H1 (cell line): ENCODE results near the gene FADD. TPM values are rescaled to one million over a fixed set of nuclear protein-coding genes. Genes with fewer than 3 reads are reported as not detected.

ENCODE experiments used
- CTCF ChIA-PET: fragments of 300-600 bp; sonication (Branson Sonifier 250); formaldehyde crosslinking; loops from one replicate; lab custom pipeline; 2021; ENCODE audit not compliant: partially characterized antibody; lab: Charles Lee
- POLR2A ChIA-PET: fragments of 300-600 bp; sonication (Branson Sonifier 250); formaldehyde crosslinking; loops from one replicate; lab custom pipeline; 2021; ENCODE audit warnings: inconsistent platforms; ENCODE audit not compliant: partially characterized antibody; lab: Charles Lee
- DNase-seq, 2 experiments: peaks; one replicate each; pipeline versions ENCODE4 v3.0.0 to v3.0.0-alpha.2; 2010 to 2022; ENCODE audit warnings: low spot score in 2 of 2, low read depth in 1 of 2, mixed read lengths in 1 of 2
- FAIRE-seq: peaks from 2 replicates; lab custom pipeline; 2011; peaks lifted over from hg19 to GRCh38; lab: Jason Lieb, UNC
- H2AFZ ChIP-seq: 2 replicates; pipeline ENCODE4 v1.8.1; 2012; ENCODE audit warnings: low read length, inconsistent platforms
- H2AK5ac ChIP-seq: 2 replicates; pipeline ENCODE4 v1.6.1; 2013; ENCODE audit warnings: low read depth, low read length
- H2BK120ac ChIP-seq: replicated peaks from 2 replicates; pipeline ENCODE3; 2013; ENCODE audit warnings: low read depth, low read length, inconsistent platforms
- H2BK12ac ChIP-seq: 2 replicates; pipeline ENCODE4 v1.6.1; 2013; ENCODE audit warnings: low read depth, low read length
- H2BK15ac ChIP-seq: 2 replicates; pipeline ENCODE4 v1.6.1; 2013; ENCODE audit warnings: low read length
- H2BK20ac ChIP-seq: 2 replicates; pipeline ENCODE4 v1.6.1; 2013; ENCODE audit warnings: low read length
- H2BK5ac ChIP-seq: 2 replicates; pipeline ENCODE4 v1.6.1; 2013; ENCODE audit warnings: low read depth, low read length
- H3K14ac ChIP-seq: 2 replicates; pipeline ENCODE4 v1.6.1; 2013; ENCODE audit warnings: inconsistent platforms; ENCODE audit not compliant: insufficient read length
- H3K18ac ChIP-seq: 2 replicates; pipeline ENCODE4 v1.6.1; 2013; ENCODE audit warnings: low read length; ENCODE audit errors: extremely low read depth
- H3K23ac ChIP-seq: 2 replicates; pipeline ENCODE4 v1.6.1; 2013; ENCODE audit warnings: inconsistent platforms; ENCODE audit not compliant: insufficient read length
- H3K23me2 ChIP-seq: 2 replicates; pipeline ENCODE4 v1.6.1; 2013; ENCODE audit warnings: low read depth, low read length
- H3K27ac ChIP-seq: 2 replicates; pipeline ENCODE4 v1.6.1; 2011; ENCODE audit warnings: low read depth, low read length, inconsistent platforms
- H3K27me3 ChIP-seq, 4 experiments: replicated peaks in 1 of 4; 1 replicate in 1 of 4; 2 replicates in 3 of 4; pipeline versions ENCODE4 v1.6.1 to v1.8.1; 2011 to 2013; ENCODE audit warnings: low read length in 3 of 4, mild to moderate bottlenecking in 3 of 4, inconsistent platforms in 2 of 4, mixed read lengths in 2 of 4, moderate library complexity in 1 of 4; ENCODE audit not compliant: control insufficient read depth in 3 of 4, insufficient read depth in 3 of 4; ENCODE audit errors: extremely low read depth in 1 of 4
- H3K36me3 ChIP-seq, 4 experiments: 2 replicates each; pipeline versions ENCODE4 v1.6.1 to v1.8.1; 2011 to 2013; ENCODE audit warnings: mild to moderate bottlenecking in 4 of 4, low read length in 3 of 4, moderate library complexity in 2 of 4, control low read depth in 1 of 4, inconsistent platforms in 1 of 4; ENCODE audit not compliant: insufficient read depth in 4 of 4, control insufficient read depth in 2 of 4
- H3K4ac ChIP-seq: replicated peaks from 2 replicates; pipeline ENCODE3; 2013; ENCODE audit warnings: low read length, low read depth, mixed read lengths, inconsistent platforms; ENCODE audit not compliant: insufficient read length
- H3K4me1 ChIP-seq, 4 experiments: replicated peaks in 1 of 4; 1 replicate in 1 of 4; 2 replicates in 3 of 4; pipeline versions ENCODE4 v1.6.1 to v1.8.1; 2011 to 2013; ENCODE audit warnings: low read length in 3 of 4, inconsistent platforms in 2 of 4, mixed read lengths in 1 of 4; ENCODE audit not compliant: insufficient read depth in 4 of 4, control insufficient read depth in 3 of 4
- H3K4me2 ChIP-seq, 2 experiments: 2 replicates each; pipeline versions ENCODE4 v1.6.1 to v1.8.1; 2011 to 2013; ENCODE audit warnings: low read depth in 2 of 2, low read length in 2 of 2, control low read depth in 1 of 2, inconsistent platforms in 1 of 2, mild to moderate bottlenecking in 1 of 2; ENCODE audit not compliant: insufficient read depth in 1 of 2
- H3K4me3 ChIP-seq, 4 experiments: fragments of 200-600, 300-600 bp in 1 of 4; sonication (generic), shearing (Covaris generic), sonication (Bioruptor Twin) in 1 of 4; 2 replicates each; pipeline versions ENCODE4 v1.5.1 to v1.8.1; 2011 to 2016; ENCODE audit warnings: low read length in 4 of 4, low read depth in 3 of 4, control low read depth in 2 of 4, inconsistent platforms in 2 of 4, mild to moderate bottlenecking in 2 of 4, mixed read lengths in 1 of 4, moderate library complexity in 1 of 4; ENCODE audit not compliant: insufficient read depth in 2 of 4; ENCODE audit errors: extremely low read depth in 1 of 4
- H3K56ac ChIP-seq: replicated peaks from 2 replicates; pipeline ENCODE3; 2013; ENCODE audit warnings: low read depth, mild to moderate bottlenecking, mixed read lengths, low read length, inconsistent platforms; ENCODE audit not compliant: insufficient read length
- H3K79me1 ChIP-seq: 2 replicates; pipeline ENCODE4 v1.6.1; 2013; ENCODE audit warnings: low read depth, low read length, control low read depth
- H3K79me2 ChIP-seq, 2 experiments: 2 replicates each; pipeline versions ENCODE4 v1.6.1 to v1.8.1; 2012 to 2013; ENCODE audit warnings: low read length in 2 of 2, mild to moderate bottlenecking in 2 of 2, inconsistent platforms in 1 of 2; ENCODE audit not compliant: insufficient read depth in 2 of 2, control insufficient read depth in 1 of 2
- H3K9ac ChIP-seq, 4 experiments: replicated peaks in 1 of 4; 1 replicate in 1 of 4; 2 replicates in 3 of 4; pipeline versions ENCODE4 v1.6.1 to v1.8.1; 2011 to 2013; ENCODE audit warnings: low read depth in 3 of 4, low read length in 3 of 4, control low read depth in 2 of 4, mild to moderate bottlenecking in 2 of 4, moderate library complexity in 2 of 4, inconsistent platforms in 1 of 4; ENCODE audit errors: extremely low read depth in 1 of 4
- H3K9me3 ChIP-seq, 2 experiments: 2 replicates each; pipeline versions ENCODE4 v1.6.1 to v1.8.1; 2012 to 2013; ENCODE audit warnings: mild to moderate bottlenecking in 2 of 2, moderate library complexity in 2 of 2, control low read depth in 1 of 2, inconsistent platforms in 1 of 2, low read depth in 1 of 2, low read length in 1 of 2, mixed read lengths in 1 of 2; ENCODE audit not compliant: insufficient read depth in 2 of 2
- H4K20me1 ChIP-seq, 2 experiments: replicated peaks in 1 of 2; 2 replicates each; pipeline versions ENCODE3 to v1.8.1; 2011 to 2013; ENCODE audit warnings: inconsistent platforms in 2 of 2, low read length in 2 of 2, mild to moderate bottlenecking in 1 of 2; ENCODE audit not compliant: insufficient read depth in 2 of 2, control insufficient read depth in 1 of 2
- H4K5ac ChIP-seq: 2 replicates; pipeline ENCODE4 v1.6.1; 2013; ENCODE audit warnings: low read length, low read depth, mixed read lengths, inconsistent platforms; ENCODE audit not compliant: insufficient read length
- H4K8ac ChIP-seq: 2 replicates; pipeline ENCODE4 v1.8.0; 2013; ENCODE audit warnings: mild to moderate bottlenecking, moderate library complexity, low read length, inconsistent platforms; ENCODE audit not compliant: insufficient read depth; ENCODE audit errors: extremely low read depth
- H4K91ac ChIP-seq: replicated peaks from 2 replicates; pipeline ENCODE3; 2013; ENCODE audit warnings: low read length, mixed read lengths, inconsistent platforms; ENCODE audit not compliant: insufficient read length
- ASH2L ChIP-seq: fragments of 200-600, 300-600 bp; sonication (generic); IDR thresholded peaks from one replicate; pipeline ENCODE4 v1.7.1; 2017; ENCODE audit warnings: low read length
- ATF2 ChIP-seq: IDR thresholded peaks from 2 replicates; pipeline ENCODE4 v1.6.1; 2012; ENCODE audit warnings: low read length, inconsistent platforms
- BCL11A ChIP-seq, 2 experiments: IDR thresholded peaks; one replicate each; pipeline ENCODE4 v1.6.1; 2011; ENCODE audit warnings: low read depth in 2 of 2, low read length in 2 of 2, mild to moderate bottlenecking in 2 of 2
- CHD2 ChIP-seq: IDR thresholded peaks from 2 replicates; pipeline ENCODE4 v1.6.1; 2012; ENCODE audit warnings: low read length, improper control_type of control experiment
- JUND ChIP-seq: IDR thresholded peaks from 2 replicates; pipeline ENCODE4 v1.6.1; 2011; ENCODE audit warnings: mild to moderate bottlenecking, improper control_type of control experiment, low read length
- KDM5A ChIP-seq: fragments of 200-600 bp; IDR thresholded peaks from 2 replicates; pipeline ENCODE4 v1.7.1; 2012; ENCODE audit warnings: mild to moderate bottlenecking, low read length, inconsistent platforms, mixed read lengths
- RFX5 ChIP-seq: IDR thresholded peaks from 2 replicates; pipeline ENCODE4 v1.6.1; 2011; ENCODE audit warnings: low read depth, low read length, improper control_type of control experiment, borderline replicate concordance
- SAP30 ChIP-seq: fragments of 300-600 bp; sonication (generic); IDR thresholded peaks from 2 replicates; pipeline ENCODE4 v1.7.1; 2012; ENCODE audit warnings: low read length, moderate library complexity, mild to moderate bottlenecking, inconsistent platforms; ENCODE audit not compliant: insufficient read depth, insufficient replicate concordance
- TCF12 ChIP-seq: IDR thresholded peaks from 2 replicates; pipeline ENCODE4 v1.6.1; 2011; ENCODE audit warnings: low read depth, mild to moderate bottlenecking, low read length
- WGBS, 2 experiments: shearing (Covaris generic) in 1 of 2; methylation state at CpG; one replicate each; pipeline versions ENCODE4 v1.1.6 to v1.1.7; 2013 to 2015; ENCODE audit warnings: low lambda C conversion rate in 2 of 2, mixed read lengths in 2 of 2, inconsistent platforms in 1 of 2, low coverage in 1 of 2, missing lambda C conversion rate in 1 of 2; ENCODE audit not compliant: insufficient replicate concordance in 2 of 2, insufficient coverage in 1 of 2, insufficient read length in 1 of 2; ENCODE audit errors: extremely low coverage in 1 of 2, missing lambda C conversion rate in 1 of 2; 5-methylcytosine and 5-hydroxymethylcytosine counted together
- polyA plus RNA-seq, 7 experiments: library from polyadenylated mRNA; depleted of rRNA in 3 of 7; stranded (reverse) in 5 of 7; unstranded in 2 of 7; fragments of >200 nt in 5 of 7; fragments of 200-250 nt in 2 of 7; gene quantifications; 1 replicate in 5 of 7; 2 replicates in 1 of 7; 4 replicates in 1 of 7; pipeline versions ENCODE4 v1.2.1 to v1.2.3, GENCODE V29; 2011 to 2013; ENCODE audit warnings: missing spikeins in 2 of 7, mixed read lengths in 2 of 7
- total RNA-seq: library from RNA; stranded (reverse); fragmentation: NEBNext Ultra II Directional; extraction: Animal tissue kit (Norgen Biotek cat#: 25700); gene quantifications from 2 replicates; pipeline ENCODE4 v1.2.1, GENCODE V29; 2021

FADD gene
- total and polyA plus RNA-seq, 2 of the 8 experiments (the other 6 are each of a cell fraction or from before 2014, with no cell fraction given): 29.0 to 43.9 TPM

- Histone ChIP-seq H4K5ac (no peak overlapping the region), H3K9ac (no peak overlapping the region), H2BK120ac (no peak overlapping the region), H3K9me3 (no peaks in the 10 kb centered on the region), H3K27me3 (no peaks in the 10 kb centered on the region; a peak in 1 of 7 replicates), H3K79me1 (no peaks in the 10 kb centered on the region), H2AFZ (no peak overlapping the region), H3K4ac (no peak overlapping the region), H4K8ac (no peak overlapping the region), H3K23me2 (no peaks in the 10 kb centered on the region), H3K4me2 (no peak overlapping the region), H3K4me3 (no peak overlapping the region), H4K91ac (no peak overlapping the region), H3K4me1 (0 out of 7 replicates have a peak, but pooled peaks cover 0 to 5% (median 0%) of the 10 kb centered on the region in 4 experiments), H2BK5ac (no peak overlapping the region), H3K79me2 (no peaks in the 10 kb centered on the region), H2AK5ac (no peak overlapping the region), H3K23ac (no peak overlapping the region), H3K36me3 (no peaks in the 10 kb centered on the region), H2BK15ac (no peak overlapping the region), H3K18ac (no peak overlapping the region), H3K14ac (no peak overlapping the region), H2BK12ac (no peak overlapping the region), H2BK20ac (no peak overlapping the region), H3K27ac (no peak overlapping the region), H4K20me1 (no peaks in the 10 kb centered on the region), H3K56ac (no peak overlapping the region)
- CTCF ChIA-PET: interaction anchor here (0.7 to 1.7 kb wide), 2 partner anchors 8 to 16 kb away, joined by 3 to 4 read pairs; no protein-coding TSS in a partner anchor
- POLR2A ChIA-PET: no interaction called here
- TF ChIP-seq KDM5A: no peak
- TF ChIP-seq BCL11A (IDR thresholded peaks at IDR 0.05; ENCODE audit: low read depth in 2 of 2, low read length in 2 of 2): no peak
- no peak for TF ChIP-seq CHD2
- TF ChIP-seq ASH2L: no peak
- no peak for TF ChIP-seq SAP30
- no peak for TF ChIP-seq ATF2
- TF ChIP-seq RFX5: no peak
- TF ChIP-seq JUND: no peak
- no peak for TF ChIP-seq TCF12
- DNase-seq (no peak), FAIRE-seq (no peak)
- WGBS, 2 experiments: 95% methylated on average over 15 of the region's 15 CpGs; no CpG with 5 or more reads in 1 of the 2 experiments
Observed at GRCh38 chr11:70243912-70244652, 41.0 kb downstream of the FADD start.
